HCT116 (cell line): ENCODE results near the gene POLR2H.

Source experiments
- CEBPB ChIP-seq: IDR thresholded peaks from 2 replicates; pipeline ENCODE4 v1.6.1; 2012; ENCODE audit warnings: low read depth
- EGR1 ChIP-seq: IDR thresholded peaks from 2 replicates; pipeline ENCODE4 v1.6.1; 2012; ENCODE audit warnings: low read depth
- EZH2 ChIP-seq: fragments of 200-600 bp; sonication (generic); IDR thresholded peaks from 2 replicates; pipeline ENCODE4 v1.6.1; 2017; ENCODE audit warnings: antibody characterized with exemption, mixed run types
- JUND ChIP-seq: IDR thresholded peaks from 2 replicates; pipeline ENCODE4 v1.6.1; 2012
- MAX ChIP-seq: IDR thresholded peaks from 2 replicates; pipeline ENCODE4 v1.6.1; 2012
- POLR2A ChIP-seq: IDR thresholded peaks from 2 replicates; pipeline ENCODE4 v1.7.0; 2011; ENCODE audit warnings: borderline replicate concordance; ENCODE audit not compliant: insufficient read depth, insufficient read length; ENCODE audit errors: extremely low read depth
- POLR2AphosphoS5 ChIP-seq: IDR thresholded peaks from 2 replicates; pipeline ENCODE4 v1.6.1; 2011; ENCODE audit warnings: mild to moderate bottlenecking, low read depth, low read length, moderate library complexity
- RAD21 ChIP-seq: IDR thresholded peaks from 2 replicates; pipeline ENCODE4 v1.6.1; 2012; ENCODE audit warnings: low read depth, mild to moderate bottlenecking
- SIN3A ChIP-seq: IDR thresholded peaks from 2 replicates; pipeline ENCODE4 v1.6.1; 2012; ENCODE audit warnings: low read depth
- YY1 ChIP-seq: IDR thresholded peaks from 2 replicates; pipeline ENCODE4 v1.6.1; 2011; ENCODE audit warnings: low read length, low read depth, moderate library complexity, mild to moderate bottlenecking; ENCODE audit not compliant: insufficient replicate concordance; ENCODE audit errors: extremely low read depth
- ZNF274 ChIP-seq: fragments of 200-500 bp; sonication (Bioruptor generic); IDR thresholded peaks from 2 replicates; pipeline ENCODE4 v1.6.1; 2014; ENCODE audit warnings: mild to moderate bottlenecking, low read depth, low read length, inconsistent platforms
- TF ChIP-seq, protein P1 (sequence below), 3 experiments: fragments of 200-600 bp in 1 of 3; sonication (generic) in 1 of 3; IDR thresholded peaks in 2 of 3; conservative IDR thresholded peaks in 1 of 3; 2 replicates each; pipeline ENCODE4 v1.5.1; 2012 to 2017; ENCODE audit warnings: low read depth in 2 of 3, low read length in 2 of 3, antibody characterized with exemption in 1 of 3, borderline replicate concordance in 1 of 3, control low read depth in 1 of 3, mild to moderate bottlenecking in 1 of 3, mixed read lengths in 1 of 3, mixed run types in 1 of 3, moderate library complexity in 1 of 3; ENCODE audit not compliant: insufficient read depth in 1 of 3
- TF ChIP-seq, protein P2 (sequence below): IDR thresholded peaks from 2 replicates; pipeline ENCODE4 v1.6.1; 2012; ENCODE audit warnings: low read depth
- TF ChIP-seq, protein P3 (sequence below): IDR thresholded peaks from 2 replicates; pipeline ENCODE4 v1.6.1; 2011; ENCODE audit warnings: mild to moderate bottlenecking, low read length, moderate library complexity; ENCODE audit not compliant: insufficient replicate concordance; ENCODE audit errors: extremely low read depth

DNA sequence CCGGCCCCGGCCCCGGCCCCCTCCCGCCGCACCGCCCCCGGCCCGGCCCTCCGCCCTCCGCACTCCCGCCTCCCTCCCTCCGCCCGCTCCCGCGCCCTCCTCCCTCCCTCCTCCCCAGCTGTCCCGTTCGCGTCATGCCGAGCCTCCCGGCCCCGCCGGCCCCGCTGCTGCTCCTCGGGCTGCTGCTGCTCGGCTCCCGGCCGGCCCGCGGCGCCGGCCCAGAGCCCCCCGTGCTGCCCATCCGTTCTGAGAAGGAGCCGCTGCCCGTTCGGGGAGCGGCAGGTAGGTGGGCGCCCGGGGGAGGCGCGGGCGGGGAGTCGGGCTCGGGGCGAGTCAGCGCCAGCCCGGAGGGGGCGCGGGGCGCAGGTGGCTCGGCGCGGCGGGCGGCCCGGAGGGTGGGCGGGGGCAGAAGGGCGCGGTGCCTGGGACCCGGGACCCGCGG is 18.7 kb downstream of the POLR2H start:
- TF ChIP-seq EGR1 (no peak), POLR2AphosphoS5 (no peak), MAX (no peak), POLR2A (no peak), EZH2 (no peak), CEBPB (no peak), YY1 (no peak), SIN3A (no peak), JUND (no peak), RAD21 (no peak), ZNF274 (no peak)
- TF ChIP-seq, protein P1, sequence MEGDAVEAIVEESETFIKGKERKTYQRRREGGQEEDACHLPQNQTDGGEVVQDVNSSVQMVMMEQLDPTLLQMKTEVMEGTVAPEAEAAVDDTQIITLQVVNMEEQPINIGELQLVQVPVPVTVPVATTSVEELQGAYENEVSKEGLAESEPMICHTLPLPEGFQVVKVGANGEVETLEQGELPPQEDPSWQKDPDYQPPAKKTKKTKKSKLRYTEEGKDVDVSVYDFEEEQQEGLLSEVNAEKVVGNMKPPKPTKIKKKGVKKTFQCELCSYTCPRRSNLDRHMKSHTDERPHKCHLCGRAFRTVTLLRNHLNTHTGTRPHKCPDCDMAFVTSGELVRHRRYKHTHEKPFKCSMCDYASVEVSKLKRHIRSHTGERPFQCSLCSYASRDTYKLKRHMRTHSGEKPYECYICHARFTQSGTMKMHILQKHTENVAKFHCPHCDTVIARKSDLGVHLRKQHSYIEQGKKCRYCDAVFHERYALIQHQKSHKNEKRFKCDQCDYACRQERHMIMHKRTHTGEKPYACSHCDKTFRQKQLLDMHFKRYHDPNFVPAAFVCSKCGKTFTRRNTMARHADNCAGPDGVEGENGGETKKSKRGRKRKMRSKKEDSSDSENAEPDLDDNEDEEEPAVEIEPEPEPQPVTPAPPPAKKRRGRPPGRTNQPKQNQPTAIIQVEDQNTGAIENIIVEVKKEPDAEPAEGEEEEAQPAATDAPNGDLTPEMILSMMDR (IDR thresholded peaks at IDR 0.05 in 2 of 3, conservative IDR thresholded peaks at IDR 0.05 in 1 of 3; ENCODE audit: borderline replicate concordance in 1 of 3, insufficient read depth in 1 of 3, low read depth in 2 of 3, low read length in 2 of 3): no peak
- TF ChIP-seq, protein P2, sequence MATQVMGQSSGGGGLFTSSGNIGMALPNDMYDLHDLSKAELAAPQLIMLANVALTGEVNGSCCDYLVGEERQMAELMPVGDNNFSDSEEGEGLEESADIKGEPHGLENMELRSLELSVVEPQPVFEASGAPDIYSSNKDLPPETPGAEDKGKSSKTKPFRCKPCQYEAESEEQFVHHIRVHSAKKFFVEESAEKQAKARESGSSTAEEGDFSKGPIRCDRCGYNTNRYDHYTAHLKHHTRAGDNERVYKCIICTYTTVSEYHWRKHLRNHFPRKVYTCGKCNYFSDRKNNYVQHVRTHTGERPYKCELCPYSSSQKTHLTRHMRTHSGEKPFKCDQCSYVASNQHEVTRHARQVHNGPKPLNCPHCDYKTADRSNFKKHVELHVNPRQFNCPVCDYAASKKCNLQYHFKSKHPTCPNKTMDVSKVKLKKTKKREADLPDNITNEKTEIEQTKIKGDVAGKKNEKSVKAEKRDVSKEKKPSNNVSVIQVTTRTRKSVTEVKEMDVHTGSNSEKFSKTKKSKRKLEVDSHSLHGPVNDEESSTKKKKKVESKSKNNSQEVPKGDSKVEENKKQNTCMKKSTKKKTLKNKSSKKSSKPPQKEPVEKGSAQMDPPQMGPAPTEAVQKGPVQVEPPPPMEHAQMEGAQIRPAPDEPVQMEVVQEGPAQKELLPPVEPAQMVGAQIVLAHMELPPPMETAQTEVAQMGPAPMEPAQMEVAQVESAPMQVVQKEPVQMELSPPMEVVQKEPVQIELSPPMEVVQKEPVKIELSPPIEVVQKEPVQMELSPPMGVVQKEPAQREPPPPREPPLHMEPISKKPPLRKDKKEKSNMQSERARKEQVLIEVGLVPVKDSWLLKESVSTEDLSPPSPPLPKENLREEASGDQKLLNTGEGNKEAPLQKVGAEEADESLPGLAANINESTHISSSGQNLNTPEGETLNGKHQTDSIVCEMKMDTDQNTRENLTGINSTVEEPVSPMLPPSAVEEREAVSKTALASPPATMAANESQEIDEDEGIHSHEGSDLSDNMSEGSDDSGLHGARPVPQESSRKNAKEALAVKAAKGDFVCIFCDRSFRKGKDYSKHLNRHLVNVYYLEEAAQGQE: no peak
- TF ChIP-seq, protein P3, sequence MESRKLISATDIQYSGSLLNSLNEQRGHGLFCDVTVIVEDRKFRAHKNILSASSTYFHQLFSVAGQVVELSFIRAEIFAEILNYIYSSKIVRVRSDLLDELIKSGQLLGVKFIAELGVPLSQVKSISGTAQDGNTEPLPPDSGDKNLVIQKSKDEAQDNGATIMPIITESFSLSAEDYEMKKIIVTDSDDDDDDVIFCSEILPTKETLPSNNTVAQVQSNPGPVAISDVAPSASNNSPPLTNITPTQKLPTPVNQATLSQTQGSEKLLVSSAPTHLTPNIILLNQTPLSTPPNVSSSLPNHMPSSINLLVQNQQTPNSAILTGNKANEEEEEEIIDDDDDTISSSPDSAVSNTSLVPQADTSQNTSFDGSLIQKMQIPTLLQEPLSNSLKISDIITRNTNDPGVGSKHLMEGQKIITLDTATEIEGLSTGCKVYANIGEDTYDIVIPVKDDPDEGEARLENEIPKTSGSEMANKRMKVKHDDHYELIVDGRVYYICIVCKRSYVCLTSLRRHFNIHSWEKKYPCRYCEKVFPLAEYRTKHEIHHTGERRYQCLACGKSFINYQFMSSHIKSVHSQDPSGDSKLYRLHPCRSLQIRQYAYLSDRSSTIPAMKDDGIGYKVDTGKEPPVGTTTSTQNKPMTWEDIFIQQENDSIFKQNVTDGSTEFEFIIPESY: no peak
